Measurements from ENCODE around the gene HAUS3. TPM values are rescaled to one million over a fixed set of nuclear protein-coding genes. Genes with fewer than 3 reads are reported as not detected.

HAUS3 gene
- total and polyA plus RNA-seq, 2 of the 8 experiments (the other 6 are each of a cell fraction or from before 2014, with no cell fraction given), result 3.2 to 14.8 TPM

DNA sequence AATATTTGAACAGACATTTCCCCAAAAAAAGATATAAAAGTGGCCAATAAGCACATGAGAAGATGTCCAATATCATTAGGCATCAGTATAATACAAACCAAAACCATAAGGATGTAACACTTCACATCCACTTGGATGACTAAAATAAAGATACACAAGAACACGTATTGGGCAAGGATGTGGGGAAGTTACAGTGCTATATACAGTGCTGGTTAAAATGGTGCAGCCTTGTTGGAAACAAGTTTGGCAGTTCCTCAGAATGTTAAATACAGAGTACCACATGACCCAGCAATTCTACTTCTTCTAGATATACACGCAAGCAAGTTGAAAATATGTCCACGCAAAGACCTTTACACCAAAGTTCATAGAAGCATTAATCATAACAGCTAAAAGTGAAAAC, 58.9 kb downstream of the HAUS3 start (continued):
- no peak for TF ChIP-seq TAF7 (optimal IDR thresholded peaks at IDR 0.05; ENCODE audit: borderline replicate concordance, low read depth, low read length)
- TF ChIP-seq KDM1A (IDR thresholded peaks at IDR 0.05; ENCODE audit: borderline replicate concordance, low read length), result no peak
- no peak for TF ChIP-seq TEAD4 (IDR thresholded peaks at IDR 0.05; ENCODE audit: low read depth, low read length)
